Thoracic aorta (tissue), 2 donors: ENCODE data around the gene DRC1. TPM values are rescaled to one million over a fixed set of nuclear protein-coding genes. Genes with fewer than 3 reads are reported as not detected.

ENCODE experiments used
- ATAC-seq: fragments of 150-250 bp; one replicate; pipeline ENCODE4 v1.8.0; 2017; ENCODE audit warnings: low read depth; ENCODE audit not compliant: insufficient number of reproducible peaks, low FRiP score
- DNase-seq: peaks from one replicate; pipeline ENCODE4 v3.0.0-alpha.2; 2020; ENCODE audit warnings: low spot score
- H3K27ac ChIP-seq, 2 donors: fragments of 200-600 bp; sonication (generic); 1 replicate in 1 of 2; 2 replicates in 1 of 2; pipeline ENCODE4 v1.5.1; 2016; ENCODE audit warnings: mild to moderate bottlenecking in 2 of 2, moderate library complexity in 2 of 2
- H3K27me3 ChIP-seq: fragments of 200-600 bp; sonication (generic); replicated peaks from 2 replicates; pipeline ENCODE4 v1.6.0; 2016; ENCODE audit warnings: mild to moderate bottlenecking; ENCODE audit not compliant: insufficient read depth
- H3K36me3 ChIP-seq: fragments of 200-600 bp; sonication (generic); one replicate; pipeline ENCODE4 v1.5.1; 2016
- H3K4me1 ChIP-seq, 2 donors: fragments of 200-600 bp; sonication (generic); 1 replicate in 1 of 2; 2 replicates in 1 of 2; pipeline versions ENCODE4 v1.5.1 to v1.6.0; 2016; ENCODE audit warnings: low read depth in 2 of 2, mild to moderate bottlenecking in 1 of 2; ENCODE audit not compliant: control insufficient read depth in 1 of 2
- H3K4me3 ChIP-seq: fragments of 200-600 bp; sonication (generic); 2 replicates; pipeline ENCODE4 v1.5.1; 2016; ENCODE audit warnings: mild to moderate bottlenecking
- H3K9me3 ChIP-seq: fragments of 200-600 bp; sonication (generic); 2 replicates; pipeline ENCODE4 v1.5.1; 2016
- CTCF ChIP-seq: fragments of 200-600 bp; sonication (generic); IDR thresholded peaks from one replicate; pipeline ENCODE4 v1.5.1; 2019; ENCODE audit warnings: antibody characterized with exemption
- total RNA-seq, 2 donors: library from RNA; depleted of rRNA; stranded (reverse); fragments of >200 nt; gene quantifications; one replicate each; pipeline versions ENCODE4 v1.1.0 to v1.2.3, GENCODE V29; 2016

Gene DRC1
- total RNA-seq, 2 donors from 2014 or later, result not detected

GRCh38 chr2:26356771-26357170 lies 44.9 kb upstream of the DRC1 start:
- no peak for DNase-seq
- Histone ChIP-seq H3K4me3 (no peak overlapping the region), H3K9me3 (no peaks in the 10 kb centered on the region), H3K27me3 (no peaks in the 10 kb centered on the region), H3K36me3 (no peaks in the 10 kb centered on the region), H3K27ac (no peak overlapping the region), H3K4me1 (no peaks in the 10 kb centered on the region)
- no peak for TF ChIP-seq CTCF
- no peak for ATAC-seq

DNA sequence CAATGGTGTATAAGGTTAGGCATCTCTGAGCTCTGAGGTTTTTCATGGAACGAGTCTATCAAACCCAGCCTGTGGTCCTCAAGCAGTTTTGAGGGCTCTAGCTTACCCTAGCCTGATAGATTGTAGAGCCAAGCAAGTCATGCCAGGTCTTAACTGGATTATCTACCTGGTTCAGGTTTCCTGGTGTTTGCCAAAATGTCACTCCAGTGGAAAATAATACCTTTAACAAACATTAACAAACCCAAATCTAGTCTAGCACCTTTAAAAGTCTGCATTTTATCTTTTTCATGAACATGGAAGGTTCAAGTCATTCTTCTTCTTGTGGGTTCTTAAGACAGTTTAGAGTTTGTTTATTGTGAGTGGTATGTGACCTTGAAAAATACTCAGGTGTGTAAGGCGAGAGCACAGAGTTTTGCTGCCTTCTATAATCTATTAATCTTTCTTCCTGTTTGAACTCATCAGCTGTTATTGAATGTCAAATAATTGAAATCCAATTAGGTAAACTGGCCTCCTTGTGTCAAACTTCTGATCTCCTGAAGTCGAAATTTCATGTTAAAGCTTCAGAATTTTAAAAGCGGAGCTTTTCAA lies 41.7 kb upstream of the DRC1 start:
- Histone ChIP-seq H3K4me3 (no peak overlapping the region), H3K9me3 (no peaks in the 10 kb centered on the region), H3K27ac (no peak overlapping the region), H3K4me1 (no peaks in the 10 kb centered on the region), H3K36me3 (no peaks in the 10 kb centered on the region), H3K27me3 (no peaks in the 10 kb centered on the region)
- DNase-seq (no peak), ATAC-seq (no peak)
- TF ChIP-seq CTCF, result no peak

GRCh38 chr2:26363323-26363722 lies 38.4 kb upstream of the DRC1 start:
- H3K4me1 ChIP-seq, result no peaks in the 10 kb centered on the region
- no peaks in the 10 kb centered on the region for H3K36me3 ChIP-seq
- no peak for ATAC-seq
- no peak overlapping the region for H3K27ac ChIP-seq
- no peak for DNase-seq
- H3K4me3 ChIP-seq, result no peak overlapping the region
- H3K9me3 ChIP-seq, result no peaks in the 10 kb centered on the region
- no peak for TF ChIP-seq CTCF
- no peaks in the 10 kb centered on the region for H3K27me3 ChIP-seq

DNA sequence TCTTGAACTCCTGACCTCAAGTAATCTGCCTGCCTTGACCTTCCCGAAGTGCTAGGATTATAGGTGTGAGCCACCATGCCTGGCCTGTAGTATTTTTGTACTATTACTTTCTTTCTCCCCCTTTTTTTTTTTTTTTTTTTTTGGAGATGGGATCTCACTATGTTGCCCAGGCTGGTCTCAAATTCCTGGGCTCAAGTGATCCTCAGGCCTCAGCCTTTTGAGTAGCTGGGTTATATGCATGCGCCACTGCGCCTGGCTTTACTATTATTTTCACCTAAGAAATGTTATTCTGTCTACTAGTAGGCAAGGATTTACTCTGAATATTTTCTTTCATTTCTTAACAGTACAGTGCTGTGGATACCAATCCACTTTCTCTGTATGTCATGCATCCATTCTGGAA lies 37.8 kb upstream of the DRC1 start:
- TF ChIP-seq CTCF, result no peak
- H3K9me3 ChIP-seq, result no peaks in the 10 kb centered on the region
- ATAC-seq, result no peak

DNA sequence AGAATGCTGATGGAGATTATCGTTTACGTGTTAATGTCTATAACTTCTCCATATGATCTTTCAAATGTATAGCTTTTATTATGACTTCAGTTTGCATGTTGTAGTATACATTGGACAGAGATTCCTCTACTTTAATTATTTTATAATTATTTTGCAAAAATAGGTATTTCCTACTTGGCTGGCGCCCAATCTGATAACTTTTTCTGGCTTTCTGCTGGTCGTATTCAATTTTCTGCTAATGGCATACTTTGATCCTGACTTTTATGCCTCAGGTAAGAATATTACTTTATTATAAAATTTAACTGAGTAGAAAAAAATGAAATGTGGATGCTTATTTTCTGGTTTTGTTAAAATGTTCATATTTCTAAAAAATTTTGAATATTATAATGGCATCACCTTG lies 37.1 kb upstream of the DRC1 start:
- no peaks in the 10 kb centered on the region for H3K4me1 ChIP-seq
- H3K27ac ChIP-seq, result no peak overlapping the region
- DNase-seq, result no peak
- no peak for TF ChIP-seq CTCF
- ATAC-seq, result no peak
- H3K4me3 ChIP-seq, result no peak overlapping the region
- no peaks in the 10 kb centered on the region for H3K9me3 ChIP-seq
- no peaks in the 10 kb centered on the region for H3K36me3 ChIP-seq
- H3K27me3 ChIP-seq, result no peaks in the 10 kb centered on the region

More for the DNA sequence above, 37.8 kb upstream of the DRC1 start:
- H3K4me3 ChIP-seq, result no peak overlapping the region
- no peaks in the 10 kb centered on the region for H3K27me3 ChIP-seq
- H3K36me3 ChIP-seq, result no peaks in the 10 kb centered on the region
- DNase-seq, result no peak
- no peaks in the 10 kb centered on the region for H3K4me1 ChIP-seq
- no peak overlapping the region for H3K27ac ChIP-seq
